Progenitor cell of endocrine pancreas (in vitro differentiated cells): ENCODE measurements around the gene THADA. TPM values are rescaled to one million over a fixed set of nuclear protein-coding genes. Genes with fewer than 3 reads are reported as not detected.

ENCODE experiments used
- DNase-seq: peaks from one replicate; pipeline ENCODE4 v3.0.0; 2021; ENCODE audit warnings: low spot score; ENCODE audit not compliant: unreplicated experiment
- H3K27ac Mint-ChIP-seq: 2 replicates; pipeline ENCODE4 v1.8.0; 2021; ENCODE audit warnings: mild to moderate bottlenecking, moderate library complexity, mixed read lengths
- H3K27me3 Mint-ChIP-seq: 2 replicates; pipeline ENCODE4 v1.8.0; 2021; ENCODE audit warnings: mixed read lengths
- H3K36me3 Mint-ChIP-seq: 2 replicates; pipeline ENCODE4 v1.8.0; 2022; ENCODE audit warnings: mixed read lengths; ENCODE audit not compliant: insufficient read depth
- H3K4me1 Mint-ChIP-seq: 2 replicates; pipeline ENCODE4 v1.8.0; 2021; ENCODE audit warnings: low read depth, mixed read lengths
- H3K4me3 Mint-ChIP-seq: 2 replicates; pipeline ENCODE4 v1.8.0; 2021; ENCODE audit warnings: low read depth, mild to moderate bottlenecking, moderate library complexity, mixed read lengths
- H3K9me3 Mint-ChIP-seq: 2 replicates; pipeline ENCODE4 v1.8.0; 2021; ENCODE audit warnings: low read depth, mixed read lengths
- total RNA-seq: library from RNA; stranded (reverse); gene quantifications from 2 replicates; pipeline ENCODE4 v1.2.1, GENCODE V29; 2021
- TF ChIP-seq, protein P1 (sequence below): fragments of 200-600 bp; sonication (generic); IDR thresholded peaks from one replicate; pipeline ENCODE4 v1.5.0; 2021; ENCODE audit warnings: antibody characterized with exemption, mild to moderate bottlenecking; ENCODE audit not compliant: unreplicated experiment

Gene THADA
- total RNA-seq, 1 donor from 2014 or later: 39.4 TPM

- Mint-ChIP-seq H3K9me3 (no peaks in the 10 kb centered on the region), H3K27me3 (no peaks in the 10 kb centered on the region), H3K36me3 (no peaks in the 10 kb centered on the region), H3K27ac (no peak overlapping the region), H3K4me3 (no peak overlapping the region), H3K4me1 (peaks cover 29% of the 10 kb centered on the region)
- TF ChIP-seq, protein P1, sequence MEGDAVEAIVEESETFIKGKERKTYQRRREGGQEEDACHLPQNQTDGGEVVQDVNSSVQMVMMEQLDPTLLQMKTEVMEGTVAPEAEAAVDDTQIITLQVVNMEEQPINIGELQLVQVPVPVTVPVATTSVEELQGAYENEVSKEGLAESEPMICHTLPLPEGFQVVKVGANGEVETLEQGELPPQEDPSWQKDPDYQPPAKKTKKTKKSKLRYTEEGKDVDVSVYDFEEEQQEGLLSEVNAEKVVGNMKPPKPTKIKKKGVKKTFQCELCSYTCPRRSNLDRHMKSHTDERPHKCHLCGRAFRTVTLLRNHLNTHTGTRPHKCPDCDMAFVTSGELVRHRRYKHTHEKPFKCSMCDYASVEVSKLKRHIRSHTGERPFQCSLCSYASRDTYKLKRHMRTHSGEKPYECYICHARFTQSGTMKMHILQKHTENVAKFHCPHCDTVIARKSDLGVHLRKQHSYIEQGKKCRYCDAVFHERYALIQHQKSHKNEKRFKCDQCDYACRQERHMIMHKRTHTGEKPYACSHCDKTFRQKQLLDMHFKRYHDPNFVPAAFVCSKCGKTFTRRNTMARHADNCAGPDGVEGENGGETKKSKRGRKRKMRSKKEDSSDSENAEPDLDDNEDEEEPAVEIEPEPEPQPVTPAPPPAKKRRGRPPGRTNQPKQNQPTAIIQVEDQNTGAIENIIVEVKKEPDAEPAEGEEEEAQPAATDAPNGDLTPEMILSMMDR: no peak
- DNase-seq: no peak
Observed at GRCh38 chr2:43198263-43198662, 397.6 kb downstream of the THADA start.

DNA sequence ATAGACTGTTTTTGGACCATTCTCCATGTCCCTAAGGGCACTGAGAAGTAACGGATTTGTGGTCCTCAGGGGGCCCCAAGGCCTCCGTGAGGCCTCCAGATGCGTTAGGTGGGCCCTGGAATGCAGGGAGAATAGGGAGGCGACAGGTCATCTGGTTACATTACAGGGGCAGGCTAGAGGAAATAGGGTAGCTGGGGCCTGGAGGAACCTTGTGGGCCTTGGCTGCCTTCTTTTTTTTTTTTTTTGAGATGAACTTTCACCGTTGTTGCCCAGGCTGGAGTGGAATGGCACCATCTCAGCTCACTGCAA, 398.3 kb downstream of the THADA start:
- H3K4me3 Mint-ChIP-seq: no peak overlapping the region
- no peaks in the 10 kb centered on the region for H3K27me3 Mint-ChIP-seq
- TF ChIP-seq, protein P1: no peak
- peaks cover 35% of the 10 kb centered on the region for H3K4me1 Mint-ChIP-seq
- H3K27ac Mint-ChIP-seq: no peak overlapping the region
- H3K36me3 Mint-ChIP-seq: no peaks in the 10 kb centered on the region
- DNase-seq: no peak
- H3K9me3 Mint-ChIP-seq: no peaks in the 10 kb centered on the region

DNA sequence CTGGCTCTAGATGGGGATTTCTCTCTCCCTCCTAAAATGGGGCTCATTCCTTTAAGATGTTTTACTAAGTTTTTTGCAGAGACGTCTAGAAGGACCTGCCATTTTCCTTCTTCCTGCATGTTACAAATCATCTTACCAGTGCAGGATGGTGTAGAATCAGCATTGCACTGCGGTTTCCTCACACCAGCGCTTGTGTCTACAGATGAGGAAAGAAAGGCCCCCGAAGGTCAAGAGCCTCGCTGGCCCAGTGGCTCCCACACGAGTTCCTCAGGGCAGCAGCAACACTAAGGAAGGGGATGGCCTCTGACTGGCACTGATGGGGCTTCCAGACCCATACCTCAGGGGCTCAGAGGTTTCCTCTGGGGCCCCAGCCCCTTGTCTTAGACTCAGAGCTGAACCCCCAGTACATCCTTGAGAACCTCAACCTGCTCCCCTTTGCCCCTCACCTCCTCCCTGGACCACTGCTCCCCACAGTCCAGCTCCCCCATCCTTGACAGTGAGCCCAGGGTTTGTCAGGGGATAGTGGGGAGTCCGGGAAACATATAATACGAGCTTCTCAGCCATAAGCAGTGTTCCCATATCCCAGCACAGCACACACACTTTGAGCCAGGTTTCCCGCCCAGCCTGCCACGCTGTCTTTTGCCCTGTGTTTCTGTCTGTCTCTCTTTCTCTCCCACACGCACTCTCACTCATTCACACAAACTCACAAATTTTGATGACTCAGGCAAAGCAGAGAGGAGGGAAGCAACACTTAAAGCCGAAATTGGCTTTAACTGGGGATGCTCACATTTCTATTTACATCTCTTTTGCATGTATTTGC, 398.9 kb downstream of the THADA start:
- H3K4me1 Mint-ChIP-seq: peaks cover 35% of the 10 kb centered on the region
- H3K27me3 Mint-ChIP-seq: no peaks in the 10 kb centered on the region

GRCh38 chr2:43194121-43194869, 401.5 kb downstream of the THADA start:
- H3K4me1 Mint-ChIP-seq: peaks cover 39% of the 10 kb centered on the region
- peak overlapping the region; percentile 54 for H3K4me3 Mint-ChIP-seq
- H3K27ac Mint-ChIP-seq: peak overlapping the region; percentile 93
- no peaks in the 10 kb centered on the region for H3K27me3 Mint-ChIP-seq
- no peaks in the 10 kb centered on the region for H3K36me3 Mint-ChIP-seq
- peak; percentile 59 for DNase-seq
- H3K9me3 Mint-ChIP-seq: no peaks in the 10 kb centered on the region
- TF ChIP-seq, protein P1: no peak

More for the DNA sequence above, 398.9 kb downstream of the THADA start:
- no peak overlapping the region for H3K27ac Mint-ChIP-seq
- DNase-seq: no peak
- H3K4me3 Mint-ChIP-seq: no peak overlapping the region
- no peaks in the 10 kb centered on the region for H3K9me3 Mint-ChIP-seq
- TF ChIP-seq, protein P1: no peak
- no peaks in the 10 kb centered on the region for H3K36me3 Mint-ChIP-seq

- Mint-ChIP-seq H3K4me3 (peak overlapping the region; percentile 12), H3K27me3 (no peaks in the 10 kb centered on the region), H3K36me3 (no peaks in the 10 kb centered on the region), H3K4me1 (peaks cover 41% of the 10 kb centered on the region), H3K27ac (peak overlapping the region; percentile 93), H3K9me3 (no peaks in the 10 kb centered on the region)
- TF ChIP-seq, protein P1: no peak
- DNase-seq: no peak
Observed at GRCh38 chr2:43193652-43194120, 402.2 kb downstream of the THADA start.
